HG02798 (cell line): ENCODE data around the gene TOB1.

Experiments
- ATAC-seq: cut with Tn5 transposase; IDR thresholded peaks from one replicate; pipeline ENCODE4 v1.9.1; 2021; ENCODE audit warnings: mild to moderate bottlenecking; ENCODE audit not compliant: unreplicated experiment, poor library complexity

The TOB1 gene

GRCh38 chr17:50834429-50835300 is 31.5 kb downstream of the TOB1 start:
- ATAC-seq, result no peak

- no peak for ATAC-seq
Measured at GRCh38 chr17:50833510-50834428, 32.4 kb downstream of the TOB1 start.

- no peak for ATAC-seq
Measured at GRCh38 chr17:50832864-50833381, 33.2 kb downstream of the TOB1 start.

- ATAC-seq, result no peak
Measured at GRCh38 chr17:50832267-50832863, 33.8 kb downstream of the TOB1 start.

GRCh38 chr17:50831471-50831928 is 34.7 kb downstream of the TOB1 start:
- no peak for ATAC-seq

GRCh38 chr17:50830994-50831393 is 35.2 kb downstream of the TOB1 start:
- ATAC-seq, result no peak

GRCh38 chr17:50830352-50830751 is 35.8 kb downstream of the TOB1 start:
- ATAC-seq, result no peak

GRCh38 chr17:50829332-50829731 is 36.8 kb downstream of the TOB1 start:
- no peak for ATAC-seq

GRCh38 chr17:50828508-50829170 is 37.5 kb downstream of the TOB1 start:
- peak; percentile 85 for ATAC-seq

GRCh38 chr17:50825188-50825587 is 41.0 kb downstream of the TOB1 start:
- no peak for ATAC-seq

- no peak for ATAC-seq
Measured at GRCh38 chr17:50824429-50824828, 41.7 kb downstream of the TOB1 start.

GRCh38 chr17:50822550-50822949 is 43.6 kb downstream of the TOB1 start:
- ATAC-seq, result no peak

- no peak for ATAC-seq
Measured at GRCh38 chr17:50820651-50821050, 45.5 kb downstream of the TOB1 start.

GRCh38 chr17:50818921-50819657 is 47.1 kb downstream of the TOB1 start:
- no peak for ATAC-seq

GRCh38 chr17:50818261-50818660 is 47.9 kb downstream of the TOB1 start:
- no peak for ATAC-seq

- ATAC-seq, result no peak
Measured at GRCh38 chr17:50817838-50818237, 48.3 kb downstream of the TOB1 start.

- no peak for ATAC-seq
Measured at GRCh38 chr17:50816771-50817751, 49.1 kb downstream of the TOB1 start.

GRCh38 chr17:50816271-50816670 is 49.9 kb downstream of the TOB1 start:
- ATAC-seq, result no peak
